ENCODE results near the gene HIPK3. TPM values are rescaled to one million over a fixed set of nuclear protein-coding genes. Genes with fewer than 3 reads are reported as not detected.

The HIPK3 gene
- total RNA-seq, 2 donors from 2014 or later: 31.6 to 33.2 TPM

- no peaks in the 10 kb centered on the region for H3K4me1 ChIP-seq (ENCODE audit: control insufficient read depth, insufficient read depth, low read length)
- WGBS, 2 experiments (ENCODE audit: insufficient coverage in 1 of 2, insufficient read length in 1 of 2): 87 to 100% methylated on average over 3 to 4 of the region's 4 CpGs
- no peak overlapping the region for H3K4me3 Mint-ChIP-seq
- no peak overlapping the region for H3K27ac ChIP-seq (ENCODE audit: low read depth, low read length)
- no peak overlapping the region for H3K9ac ChIP-seq (ENCODE audit: extremely low read depth, low read length, poor library complexity, severe bottlenecking)
- H3K27ac Mint-ChIP-seq: no peak overlapping the region
- H3K36me3 ChIP-seq (ENCODE audit: control insufficient read depth, insufficient read depth, low read length): no peaks in the 10 kb centered on the region
- no peak overlapping the region for H3K4me3 ChIP-seq (ENCODE audit: low read length)
- TF ChIP-seq CTCF (conservative IDR thresholded peaks at IDR 0.05): no peak
- H3K27me3 Mint-ChIP-seq (ENCODE audit: insufficient read depth): no peaks in the 10 kb centered on the region
- H3K27me3 ChIP-seq (ENCODE audit: control insufficient read depth, insufficient read depth, low read length, poor library complexity, severe bottlenecking): no peaks in the 10 kb centered on the region
- H3K9me3 ChIP-seq (ENCODE audit: control insufficient read depth, low read length): no peaks in the 10 kb centered on the region
- no peaks in the 10 kb centered on the region for H3K4me1 Mint-ChIP-seq
- no peaks in the 10 kb centered on the region for H3K9me3 Mint-ChIP-seq
- no peaks in the 10 kb centered on the region for H3K36me3 Mint-ChIP-seq (ENCODE audit: low read depth)
- DNase-seq: no peak
These were observed 142.2 kb downstream of the HIPK3 start for GRCh38 chr11:33399421-33399820.

GRCh38 chr11:33402066-33402465 lies 144.9 kb downstream of the HIPK3 start:
- Mint-ChIP-seq H3K9me3 (no peaks in the 10 kb centered on the region), H3K4me3 (no peak overlapping the region), H3K27ac (no peak overlapping the region), H3K27me3 (ENCODE audit: insufficient read depth) (peaks cover 4% of the 10 kb centered on the region), H3K4me1 (peaks cover 4% of the 10 kb centered on the region), H3K36me3 (ENCODE audit: low read depth) (no peaks in the 10 kb centered on the region)
- DNase-seq: no peak
- WGBS, 2 experiments (ENCODE audit: insufficient coverage in 1 of 2, insufficient read length in 1 of 2): 89 to 90% methylated on average over 2 of the region's 2 CpGs
- no peaks in the 10 kb centered on the region for H3K27me3 ChIP-seq (ENCODE audit: control insufficient read depth, insufficient read depth, low read length, poor library complexity, severe bottlenecking)
- no peaks in the 10 kb centered on the region for H3K36me3 ChIP-seq (ENCODE audit: control insufficient read depth, insufficient read depth, low read length)
- no peaks in the 10 kb centered on the region for H3K9me3 ChIP-seq (ENCODE audit: control insufficient read depth, low read length)
- H3K4me3 ChIP-seq (ENCODE audit: low read length): no peak overlapping the region
- TF ChIP-seq CTCF (conservative IDR thresholded peaks at IDR 0.05): no peak
- no peaks in the 10 kb centered on the region for H3K4me1 ChIP-seq (ENCODE audit: control insufficient read depth, insufficient read depth, low read length)
- no peak overlapping the region for H3K9ac ChIP-seq (ENCODE audit: extremely low read depth, low read length, poor library complexity, severe bottlenecking)
- no peak overlapping the region for H3K27ac ChIP-seq (ENCODE audit: low read depth, low read length)

- H3K27me3 Mint-ChIP-seq (ENCODE audit: insufficient read depth): peaks cover 4% of the 10 kb centered on the region
- Histone ChIP-seq H3K27me3 (ENCODE audit: control insufficient read depth, insufficient read depth, low read length, poor library complexity, severe bottlenecking) (no peaks in the 10 kb centered on the region), H3K9me3 (ENCODE audit: control insufficient read depth, low read length) (no peaks in the 10 kb centered on the region), H3K36me3 (ENCODE audit: control insufficient read depth, insufficient read depth, low read length) (no peaks in the 10 kb centered on the region), H3K27ac (ENCODE audit: low read depth, low read length) (no peak overlapping the region), H3K9ac (ENCODE audit: extremely low read depth, low read length, poor library complexity, severe bottlenecking) (no peak overlapping the region), H3K4me3 (ENCODE audit: low read length) (no peak overlapping the region), H3K4me1 (ENCODE audit: control insufficient read depth, insufficient read depth, low read length) (no peaks in the 10 kb centered on the region)
- no peak for DNase-seq
- no peaks in the 10 kb centered on the region for H3K36me3 Mint-ChIP-seq (ENCODE audit: low read depth)
- no peak for TF ChIP-seq CTCF (conservative IDR thresholded peaks at IDR 0.05)
- 92% methylated on average over 8 of the region's 8 CpGs; no CpG with 5 or more reads in 1 of the 2 experiments for WGBS, 2 experiments (ENCODE audit: insufficient coverage in 1 of 2, insufficient read length in 1 of 2)
- no peaks in the 10 kb centered on the region for H3K9me3 Mint-ChIP-seq
- H3K27ac Mint-ChIP-seq: peak overlapping the region; percentile 7
- peaks cover 11% of the 10 kb centered on the region for H3K4me1 Mint-ChIP-seq
- no peak overlapping the region for H3K4me3 Mint-ChIP-seq
These were observed 146.2 kb downstream of the HIPK3 start for GRCh38 chr11:33403344-33403743.
